WTC11 (cell line): ENCODE data around the gene RNU5B-1.

Source experiments
- ATF3 ChIP-seq: sonication (generic); formaldehyde crosslinking; conservative IDR thresholded peaks from 2 replicates; pipeline ENCODE4 v1.8.1; 2022; ENCODE audit warnings: mild to moderate bottlenecking, missing genetic modification reagents
- CTCF ChIP-seq: fragments of 200-600 bp; IDR thresholded peaks from 2 replicates; pipeline ENCODE4 v1.8.0; 2022; ENCODE audit warnings: antibody characterized with exemption
- E2F5 ChIP-seq: sonication (generic); formaldehyde crosslinking; IDR thresholded peaks from 2 replicates; pipeline ENCODE4 v1.8.1; 2022; ENCODE audit warnings: mild to moderate bottlenecking, moderate library complexity, missing genetic modification reagents
- MAX ChIP-seq: sonication (generic); formaldehyde crosslinking; IDR thresholded peaks from 2 replicates; pipeline ENCODE4 v1.8.0; 2022; ENCODE audit warnings: mild to moderate bottlenecking, missing genetic modification reagents
- NR3C1 ChIP-seq: sonication (generic); formaldehyde crosslinking; conservative IDR thresholded peaks from 2 replicates; pipeline ENCODE4 v1.8.1; 2023; ENCODE audit warnings: low read depth, mild to moderate bottlenecking, missing genetic modification reagents
- PREB ChIP-seq: sonication (generic); formaldehyde crosslinking; IDR thresholded peaks from 2 replicates; pipeline ENCODE4 v1.8.1; 2022; ENCODE audit warnings: mild to moderate bottlenecking, missing genetic modification reagents, moderate library complexity, borderline replicate concordance
- SMAD4 ChIP-seq: sonication (generic); formaldehyde crosslinking; IDR thresholded peaks from 2 replicates; pipeline ENCODE4 v1.8.0; 2022; ENCODE audit warnings: mild to moderate bottlenecking, missing genetic modification reagents

- TF ChIP-seq CTCF (no peak), SMAD4 (CRISPR knock-in tag) (no peak), NR3C1 (no peak), PREB (no peak), MAX (no peak), E2F5 (CRISPR knock-in tag) (no peak), ATF3 (CRISPR knock-in tag) (no peak)
Measured at GRCh38 chr15:65335278-65336055, 31.0 kb downstream of the RNU5B-1 start.
